ENCODE results near the gene MCCD1. TPM values are rescaled to one million over a fixed set of nuclear protein-coding genes. Genes with fewer than 3 reads are reported as not detected.

Gene MCCD1
- total and polyA plus RNA-seq, 2 experiments from 2014 or later = not detected

DNA sequence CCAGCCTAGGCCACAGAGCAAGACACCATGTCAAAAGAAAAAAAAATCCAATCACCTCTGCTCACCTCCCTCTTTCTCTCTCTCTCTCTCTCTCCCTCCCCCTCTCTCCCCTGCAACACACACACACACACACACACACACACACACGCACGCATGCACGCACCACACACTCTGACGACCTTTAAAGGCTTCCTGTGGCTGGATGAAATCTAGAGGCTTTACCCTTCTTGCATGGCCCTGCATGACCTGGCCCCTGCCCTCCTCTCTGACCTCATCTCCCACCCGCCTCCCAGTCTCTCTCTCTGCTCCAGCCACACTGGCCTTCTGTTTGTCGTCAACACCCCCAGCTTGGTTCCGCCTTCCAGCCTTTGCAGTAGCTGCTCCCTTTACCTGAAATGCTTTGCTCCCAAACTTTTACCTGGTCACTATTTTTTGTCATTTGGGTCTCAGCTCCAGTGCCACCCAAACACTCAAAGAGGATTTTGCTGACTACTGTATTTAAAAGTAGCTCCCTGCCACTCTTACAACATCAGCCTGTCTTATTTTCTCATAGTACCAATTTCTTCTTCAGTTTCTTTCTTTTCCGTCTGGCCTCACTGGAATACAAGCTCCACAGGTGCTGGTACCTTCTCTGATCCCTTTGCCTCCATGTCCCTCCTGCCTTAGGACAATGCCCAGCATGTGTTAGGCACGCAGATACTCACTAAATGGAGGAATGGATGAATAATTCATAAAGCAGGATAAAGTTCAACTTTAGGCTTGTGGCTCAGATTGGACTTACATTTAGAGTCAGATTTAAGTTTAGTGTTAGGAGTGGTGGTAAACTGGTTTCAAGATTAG, 39.0 kb downstream of the MCCD1 start:
- DNase-seq (ENCODE audit: low read depth in 1 of 2, low spot score in 1 of 2) = no peak
- no peaks in the 10 kb centered on the region for H3K4me1 ChIP-seq (ENCODE audit: low read depth)
- H3K27ac ChIP-seq = no peak overlapping the region

DNA sequence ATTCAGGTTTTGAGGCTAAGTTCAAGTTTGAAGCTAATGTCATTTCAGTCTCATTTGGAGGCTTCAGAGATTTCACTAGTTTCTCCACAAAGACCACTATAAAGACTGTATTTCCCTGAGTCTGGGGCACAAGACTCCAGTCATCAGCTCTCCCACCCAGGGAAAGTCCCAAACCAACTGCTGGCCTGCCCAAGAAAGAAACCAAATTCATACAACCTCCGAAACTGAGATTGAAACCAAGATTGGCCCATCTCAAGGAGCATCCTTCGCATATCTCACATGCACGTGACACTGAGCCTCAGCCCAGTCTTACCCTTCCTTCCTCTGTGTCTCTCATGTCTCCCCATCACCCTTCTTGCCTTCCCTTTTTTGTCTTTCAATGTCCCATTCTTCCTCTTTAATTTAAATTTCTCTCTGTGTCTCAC, 39.8 kb downstream of the MCCD1 start:
- Histone ChIP-seq H3K4me3 (no peak overlapping the region), H3K27me3 (no peaks in the 10 kb centered on the region), H3K36me3 (no peaks in the 10 kb centered on the region), H3K27ac (no peak overlapping the region), H3K9me3 (ENCODE audit: low read depth) (no peaks in the 10 kb centered on the region), H3K4me1 (ENCODE audit: low read depth) (no peaks in the 10 kb centered on the region)
- no peak for DNase-seq (ENCODE audit: low read depth in 1 of 2, low spot score in 1 of 2)
- TF ChIP-seq, protein P1, sequence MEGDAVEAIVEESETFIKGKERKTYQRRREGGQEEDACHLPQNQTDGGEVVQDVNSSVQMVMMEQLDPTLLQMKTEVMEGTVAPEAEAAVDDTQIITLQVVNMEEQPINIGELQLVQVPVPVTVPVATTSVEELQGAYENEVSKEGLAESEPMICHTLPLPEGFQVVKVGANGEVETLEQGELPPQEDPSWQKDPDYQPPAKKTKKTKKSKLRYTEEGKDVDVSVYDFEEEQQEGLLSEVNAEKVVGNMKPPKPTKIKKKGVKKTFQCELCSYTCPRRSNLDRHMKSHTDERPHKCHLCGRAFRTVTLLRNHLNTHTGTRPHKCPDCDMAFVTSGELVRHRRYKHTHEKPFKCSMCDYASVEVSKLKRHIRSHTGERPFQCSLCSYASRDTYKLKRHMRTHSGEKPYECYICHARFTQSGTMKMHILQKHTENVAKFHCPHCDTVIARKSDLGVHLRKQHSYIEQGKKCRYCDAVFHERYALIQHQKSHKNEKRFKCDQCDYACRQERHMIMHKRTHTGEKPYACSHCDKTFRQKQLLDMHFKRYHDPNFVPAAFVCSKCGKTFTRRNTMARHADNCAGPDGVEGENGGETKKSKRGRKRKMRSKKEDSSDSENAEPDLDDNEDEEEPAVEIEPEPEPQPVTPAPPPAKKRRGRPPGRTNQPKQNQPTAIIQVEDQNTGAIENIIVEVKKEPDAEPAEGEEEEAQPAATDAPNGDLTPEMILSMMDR (IDR thresholded peaks at IDR 0.05; ENCODE audit: low read depth, low read length) = no peak

More for the DNA sequence above, 39.0 kb downstream of the MCCD1 start:
- Histone ChIP-seq H3K9me3 (ENCODE audit: low read depth) (no peaks in the 10 kb centered on the region), H3K36me3 (no peaks in the 10 kb centered on the region), H3K27me3 (no peaks in the 10 kb centered on the region), H3K4me3 (no peak overlapping the region)
- TF ChIP-seq, protein P1 (IDR thresholded peaks at IDR 0.05; ENCODE audit: low read depth, low read length) = no peak

DNA sequence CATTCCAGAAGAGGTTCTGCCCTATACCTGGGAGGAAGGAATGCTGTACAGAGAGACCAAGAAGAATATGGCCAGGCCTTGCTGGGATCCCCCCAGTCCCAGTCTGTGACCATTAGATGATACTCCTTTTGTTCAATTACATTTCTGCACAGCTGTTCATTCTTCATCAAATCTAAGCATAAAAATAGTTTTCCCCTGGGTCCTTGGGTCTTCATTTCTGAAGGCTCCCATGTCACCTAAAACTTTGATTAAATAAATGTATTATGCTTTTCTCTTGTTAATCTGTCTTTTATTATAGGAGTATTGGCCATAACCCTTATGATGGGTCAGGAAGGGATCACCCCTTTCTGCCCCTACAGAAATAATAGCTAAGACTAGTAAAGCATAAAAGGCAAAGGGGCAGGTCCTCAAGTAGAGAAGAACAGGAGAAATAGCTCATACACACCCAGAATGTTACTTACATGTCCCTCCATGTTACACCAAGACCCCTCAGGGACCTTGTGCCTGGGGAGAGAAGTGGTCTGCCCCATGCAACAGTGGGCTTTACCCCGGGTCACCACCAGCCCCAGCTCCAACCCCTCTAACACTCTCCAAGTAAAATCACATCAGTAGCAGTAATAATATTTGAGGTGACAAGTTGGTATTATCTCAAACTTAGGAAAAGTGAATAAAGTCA, 41.2 kb downstream of the MCCD1 start:
- TF ChIP-seq, protein P1 (IDR thresholded peaks at IDR 0.05; ENCODE audit: low read depth, low read length) = no peak
- Histone ChIP-seq H3K27ac (no peak overlapping the region), H3K4me1 (ENCODE audit: low read depth) (no peaks in the 10 kb centered on the region), H3K4me3 (no peak overlapping the region), H3K9me3 (ENCODE audit: low read depth) (no peaks in the 10 kb centered on the region), H3K36me3 (no peaks in the 10 kb centered on the region), H3K27me3 (no peaks in the 10 kb centered on the region)
- DNase-seq (ENCODE audit: low read depth in 1 of 2, low spot score in 1 of 2) = no peak

DNA sequence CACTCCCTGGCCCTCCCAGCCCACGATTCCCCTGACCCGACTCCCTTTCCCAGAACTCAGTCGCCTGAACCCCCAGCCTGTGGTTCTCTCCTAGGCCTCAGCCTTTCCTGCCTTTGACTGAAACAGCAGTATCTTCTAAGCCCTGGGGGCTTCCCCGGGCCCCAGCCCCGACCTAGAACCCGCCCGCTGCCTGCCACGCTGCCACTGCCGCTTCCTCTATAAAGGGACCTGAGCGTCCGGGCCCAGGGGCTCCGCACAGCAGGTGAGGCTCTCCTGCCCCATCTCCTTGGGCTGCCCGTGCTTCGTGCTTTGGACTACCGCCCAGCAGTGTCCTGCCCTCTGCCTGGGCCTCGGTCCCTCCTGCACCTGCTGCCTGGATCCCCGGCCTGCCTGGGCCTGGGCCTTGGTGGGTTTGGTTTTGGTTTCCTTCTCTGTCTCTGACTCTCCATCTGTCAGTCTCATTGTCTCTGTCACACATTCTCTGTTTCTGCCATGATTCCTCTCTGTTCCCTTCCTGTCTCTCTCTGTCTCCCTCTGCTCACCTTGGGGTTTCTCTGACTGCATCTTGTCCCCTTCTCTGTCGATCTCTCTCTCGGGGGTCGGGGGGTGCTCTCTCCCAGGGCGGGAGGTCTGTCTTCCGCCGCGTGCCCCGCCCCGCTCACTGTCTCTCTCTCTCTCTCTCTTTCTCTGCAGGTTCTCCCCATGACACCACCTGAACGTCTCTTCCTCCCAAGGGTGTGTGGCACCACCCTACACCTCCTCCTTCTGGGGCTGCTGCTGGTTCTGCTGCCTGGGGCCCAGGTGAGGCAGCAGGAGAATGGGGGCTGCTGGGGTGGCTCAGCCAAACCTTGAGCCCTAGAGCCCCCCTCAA, 43.5 kb downstream of the MCCD1 start, which contains the start of gene LTA:
Gene LTA (plus strand): TSS at position 249 of the 871 bp plus-strand sequence. CDS start 454 bp downstream, at position 703.
- TF ChIP-seq, protein P1 (IDR thresholded peaks at IDR 0.05; ENCODE audit: low read depth, low read length) = no peak
- Histone ChIP-seq H3K9me3 (ENCODE audit: low read depth) (no peaks in the 10 kb centered on the region), H3K27me3 (no peaks in the 10 kb centered on the region), H3K27ac (no peak within 1 kb of the TSS), H3K4me1 (ENCODE audit: low read depth) (no peaks in the 10 kb centered on the region), H3K4me3 (no peak within 1 kb of the TSS), H3K36me3 (no peaks in the 10 kb centered on the region)
- DNase-seq (ENCODE audit: low read depth in 1 of 2, low spot score in 1 of 2) = no peak
